ENCODE measurements around the gene WDR26.

The WDR26 gene

DNA sequence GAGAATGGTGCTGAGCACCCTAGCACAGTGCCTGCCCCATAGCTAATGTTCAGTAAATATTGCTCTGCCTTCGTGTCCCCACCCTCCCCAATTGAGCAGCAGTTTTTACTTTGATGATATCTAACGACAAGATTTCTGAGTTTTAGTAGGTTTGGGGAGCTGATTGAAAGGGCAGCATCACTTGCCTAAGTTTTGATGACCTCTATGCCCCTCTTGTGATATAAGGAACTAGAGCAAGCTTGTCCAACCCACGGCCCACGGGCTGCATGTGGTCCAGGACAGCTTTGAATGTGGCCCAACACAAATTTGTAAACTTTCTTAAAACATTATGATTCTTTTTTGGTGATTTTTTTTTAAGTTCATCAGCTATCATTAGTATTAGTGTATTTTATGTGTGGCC, 76.4 kb downstream of the WDR26 start:
- Histone ChIP-seq H3K27ac (ENCODE audit: low read depth, low read length) (no peak overlapping the region), H3K9ac (ENCODE audit: low read length) (no peak overlapping the region), H3K9me3 (ENCODE audit: insufficient read depth, low read length) (no peaks in the 10 kb centered on the region), H3K79me2 (ENCODE audit: insufficient read depth, low read length) (peaks cover 25% of the 10 kb centered on the region; the same call in 1 of the 2 replicates), H3K27me3 (ENCODE audit: low read length) (no peaks in the 10 kb centered on the region), H3F3A (ENCODE audit: insufficient read depth) (no peaks in the 10 kb centered on the region), H3K9me2 (replicated peaks; ENCODE audit: insufficient read depth, low read length) (no peaks in the 10 kb centered on the region), H4K20me1 (ENCODE audit: low read depth, low read length) (no peaks in the 10 kb centered on the region; the same call in 1 of the 2 replicates), H3K4me3 (ENCODE audit: insufficient read depth, low read length, poor library complexity, severe bottlenecking) (no peak overlapping the region), H2AFZ (ENCODE audit: low read depth, low read length, severe bottlenecking) (no peak overlapping the region), H3K36me3 (ENCODE audit: low read length) (no peaks in the 10 kb centered on the region), H3K4me2 (ENCODE audit: low read depth, low read length, poor library complexity, severe bottlenecking) (peak overlapping the region; percentile 66)
- TF ChIP-seq EZH2phosphoT487 (conservative IDR thresholded peaks at IDR 0.05; ENCODE audit: low read length) (no peak), CTCF (IDR thresholded peaks at IDR 0.05; ENCODE audit: insufficient read depth, low read length, poor library complexity, severe bottlenecking) (no peak)

GRCh38 chr1:224357626-224358124, 76.9 kb downstream of the WDR26 start:
- no peak for TF ChIP-seq EZH2phosphoT487 (conservative IDR thresholded peaks at IDR 0.05; ENCODE audit: low read length)
- no peak for TF ChIP-seq CTCF (IDR thresholded peaks at IDR 0.05; ENCODE audit: insufficient read depth, low read length, poor library complexity, severe bottlenecking)
- Histone ChIP-seq H3K79me2 (ENCODE audit: insufficient read depth, low read length) (peaks cover 25% of the 10 kb centered on the region; the same call in 1 of the 2 replicates), H3K27ac (ENCODE audit: low read depth, low read length) (no peak overlapping the region)

GRCh38 chr1:224356685-224357625, 77.6 kb downstream of the WDR26 start, which contains the start of gene CNIH4:
Gene CNIH4, plus strand, starts transcription at chr1:224356879. Its CDS starts 46 bp downstream, at chr1:224356925.
- H4K20me1 ChIP-seq (ENCODE audit: low read depth, low read length), result no peaks in the 10 kb centered on the region; the same call in 1 of the 2 replicates
- H3K27ac ChIP-seq (ENCODE audit: low read depth, low read length), result no peak within 1 kb of the TSS
- TF ChIP-seq EZH2phosphoT487 (conservative IDR thresholded peaks at IDR 0.05; ENCODE audit: low read length) (no peak), CTCF (IDR thresholded peaks at IDR 0.05; ENCODE audit: insufficient read depth, low read length, poor library complexity, severe bottlenecking) (no peak)
- H3K9ac ChIP-seq (ENCODE audit: low read length), result peak within 1 kb of the TSS; percentile 68
- peak within 1 kb of the TSS; percentile 66 for H3K4me2 ChIP-seq (ENCODE audit: low read depth, low read length, poor library complexity, severe bottlenecking)
- no peaks in the 10 kb centered on the region for H3F3A ChIP-seq (ENCODE audit: insufficient read depth)
- no peaks in the 10 kb centered on the region for H3K9me2 ChIP-seq (replicated peaks; ENCODE audit: insufficient read depth, low read length)
- H3K27me3 ChIP-seq (ENCODE audit: low read length), result no peaks in the 10 kb centered on the region
- peak within 1 kb of the TSS; percentile 69 for H3K4me3 ChIP-seq (ENCODE audit: insufficient read depth, low read length, poor library complexity, severe bottlenecking)
- H3K9me3 ChIP-seq (ENCODE audit: insufficient read depth, low read length), result no peaks in the 10 kb centered on the region
- H2AFZ ChIP-seq (ENCODE audit: low read depth, low read length, severe bottlenecking), result peak within 1 kb of the TSS; percentile 49
- H3K79me2 ChIP-seq (ENCODE audit: insufficient read depth, low read length), result peaks cover 25% of the 10 kb centered on the region; the same call in 1 of the 2 replicates
- H3K36me3 ChIP-seq (ENCODE audit: low read length), result no peaks in the 10 kb centered on the region

More at GRCh38 chr1:224357626-224358124, 76.9 kb downstream of the WDR26 start:
- H2AFZ ChIP-seq (ENCODE audit: low read depth, low read length, severe bottlenecking), result no peak overlapping the region
- H4K20me1 ChIP-seq (ENCODE audit: low read depth, low read length), result no peaks in the 10 kb centered on the region; the same call in 1 of the 2 replicates
- no peaks in the 10 kb centered on the region for H3F3A ChIP-seq (ENCODE audit: insufficient read depth)
- H3K36me3 ChIP-seq (ENCODE audit: low read length), result no peaks in the 10 kb centered on the region
- H3K27me3 ChIP-seq (ENCODE audit: low read length), result no peaks in the 10 kb centered on the region
- peak overlapping the region; percentile 69 for H3K4me3 ChIP-seq (ENCODE audit: insufficient read depth, low read length, poor library complexity, severe bottlenecking)
- H3K9me2 ChIP-seq (replicated peaks; ENCODE audit: insufficient read depth, low read length), result no peaks in the 10 kb centered on the region
- H3K9ac ChIP-seq (ENCODE audit: low read length), result peak overlapping the region; percentile 68
- no peaks in the 10 kb centered on the region for H3K9me3 ChIP-seq (ENCODE audit: insufficient read depth, low read length)
- H3K4me2 ChIP-seq (ENCODE audit: low read depth, low read length, poor library complexity, severe bottlenecking), result peak overlapping the region; percentile 66
